Upper lobe of left lung (tissue), 6 donors: ENCODE measurements around the gene SLC9A9. TPM values are rescaled to one million over a fixed set of nuclear protein-coding genes. Genes with fewer than 3 reads are reported as not detected.

ENCODE experiments used
- ATAC-seq, 2 donors: fragments of 200-7000 bp; cut with Tn5 transposase; one replicate each; pipeline ENCODE4 v1.9.1; 2022; ENCODE audit warnings: mild to moderate bottlenecking in 2 of 2, moderate library complexity in 2 of 2; ENCODE audit not compliant: low FRiP score in 2 of 2
- DNase-seq, 2 donors: peaks; one replicate each; pipeline ENCODE4 v3.0.0-alpha.2; 2019 to 2020
- H3K27ac ChIP-seq, 4 donors: fragments of 200-600 bp; sonication (generic); one replicate each; pipeline ENCODE4 v1.5.1; 2016 to 2019
- H3K27me3 ChIP-seq, 4 donors: fragments of 200-600 bp; sonication (generic); one replicate each; pipeline ENCODE4 v1.5.1; 2017 to 2019
- H3K36me3 ChIP-seq, 4 donors: fragments of 200-600 bp; sonication (generic); one replicate each; pipeline ENCODE4 v1.5.1; 2016 to 2019
- H3K4me1 ChIP-seq, 4 donors: fragments of 200-600 bp; sonication (generic); one replicate each; pipeline ENCODE4 v1.5.1; 2018 to 2019
- H3K4me3 ChIP-seq, 4 donors: fragments of 200-600 bp; sonication (generic); one replicate each; pipeline ENCODE4 v1.5.1; 2017 to 2019; ENCODE audit warnings: mild to moderate bottlenecking in 2 of 4, moderate library complexity in 1 of 4
- H3K9me3 ChIP-seq, 4 donors: fragments of 200-600 bp; sonication (generic); one replicate each; pipeline ENCODE4 v1.5.1; 2018 to 2019
- EP300 ChIP-seq, 4 donors: sonication (generic); formaldehyde crosslinking; IDR thresholded peaks; one replicate each; pipeline ENCODE4 v1.5.1; 2017; ENCODE audit warnings: antibody characterized with exemption in 4 of 4, control low read depth in 2 of 4
- POLR2A ChIP-seq, 4 donors: fragments of 450-650 bp; IDR thresholded peaks; one replicate each; pipeline ENCODE4 v1.5.1; 2016 to 2017; ENCODE audit warnings: antibody characterized with exemption in 4 of 4, mild to moderate bottlenecking in 2 of 4
- POLR2AphosphoS5 ChIP-seq, 2 donors: sonication (generic); formaldehyde crosslinking; IDR thresholded peaks; one replicate each; pipeline ENCODE4 v1.5.1; 2017; ENCODE audit warnings: antibody characterized with exemption in 2 of 2
- WGBS, 2 donors: methylation state at CpG; one replicate each; pipeline ENCODE4 v1.1.5; 2017 to 2018; 5-methylcytosine and 5-hydroxymethylcytosine counted together
- total RNA-seq, 6 donors: library from RNA; depleted of rRNA in 4 of 6; stranded (reverse); fragments of >200 nt in 4 of 6; gene quantifications; one replicate each; pipeline versions ENCODE4 v1.1.0 to v1.2.1, GENCODE V29; 2016 to 2021
- TF ChIP-seq, protein P1 (sequence below), 6 experiments: fragments of 450-650 bp in 4 of 6; fragments of 200-600 bp in 2 of 6; sonication (generic) in 2 of 6; IDR thresholded peaks; one replicate each; pipeline ENCODE4 v1.5.1; 2016 to 2019; ENCODE audit warnings: antibody characterized with exemption in 6 of 6
- donor health status: DM: no; HTN: no; CAD: no; lungs with moderate emphysema.
- donor health status: DM: no; HTN: yes; CAD: no; lungs with severe emphysema.

SLC9A9 gene
- total RNA-seq, 6 donors from 2014 or later, result 4.2 to 20.4 (median 8.7) TPM

DNA sequence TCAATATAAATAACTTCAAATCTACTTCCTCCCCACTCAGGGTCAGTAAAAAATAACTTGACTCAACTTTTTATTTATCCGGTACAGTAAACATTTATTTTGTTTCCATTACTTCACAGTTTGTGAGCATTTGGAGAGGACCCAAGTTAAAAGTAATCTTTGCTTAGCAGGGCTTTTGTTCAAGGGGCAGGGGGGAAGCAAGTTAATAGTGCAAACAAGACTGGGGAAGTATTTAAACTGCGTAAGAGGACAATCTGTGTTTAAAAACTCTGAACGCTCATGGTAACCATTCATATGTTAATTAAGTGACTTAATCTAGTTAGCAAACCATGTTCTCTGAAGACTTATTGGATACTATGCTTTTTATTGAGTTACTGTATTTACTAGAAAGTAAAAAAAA lies 346.2 kb downstream of the SLC9A9 start:
- no peaks in the 10 kb centered on the region for H3K36me3 ChIP-seq
- H3K4me1 ChIP-seq, result peaks cover 0 to 4% (median 0%) of the 10 kb centered on the region in 4 donors
- no peak for ATAC-seq
- no peak for TF ChIP-seq POLR2AphosphoS5 (IDR thresholded peaks at IDR 0.05)
- TF ChIP-seq, protein P1, sequence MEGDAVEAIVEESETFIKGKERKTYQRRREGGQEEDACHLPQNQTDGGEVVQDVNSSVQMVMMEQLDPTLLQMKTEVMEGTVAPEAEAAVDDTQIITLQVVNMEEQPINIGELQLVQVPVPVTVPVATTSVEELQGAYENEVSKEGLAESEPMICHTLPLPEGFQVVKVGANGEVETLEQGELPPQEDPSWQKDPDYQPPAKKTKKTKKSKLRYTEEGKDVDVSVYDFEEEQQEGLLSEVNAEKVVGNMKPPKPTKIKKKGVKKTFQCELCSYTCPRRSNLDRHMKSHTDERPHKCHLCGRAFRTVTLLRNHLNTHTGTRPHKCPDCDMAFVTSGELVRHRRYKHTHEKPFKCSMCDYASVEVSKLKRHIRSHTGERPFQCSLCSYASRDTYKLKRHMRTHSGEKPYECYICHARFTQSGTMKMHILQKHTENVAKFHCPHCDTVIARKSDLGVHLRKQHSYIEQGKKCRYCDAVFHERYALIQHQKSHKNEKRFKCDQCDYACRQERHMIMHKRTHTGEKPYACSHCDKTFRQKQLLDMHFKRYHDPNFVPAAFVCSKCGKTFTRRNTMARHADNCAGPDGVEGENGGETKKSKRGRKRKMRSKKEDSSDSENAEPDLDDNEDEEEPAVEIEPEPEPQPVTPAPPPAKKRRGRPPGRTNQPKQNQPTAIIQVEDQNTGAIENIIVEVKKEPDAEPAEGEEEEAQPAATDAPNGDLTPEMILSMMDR (IDR thresholded peaks at IDR 0.05), result no peak
- no peak for TF ChIP-seq EP300 (IDR thresholded peaks at IDR 0.05)
- TF ChIP-seq POLR2A (IDR thresholded peaks at IDR 0.05), result no peak
- H3K27me3 ChIP-seq, result no peaks in the 10 kb centered on the region
- H3K27ac ChIP-seq, result no peak overlapping the region
- H3K9me3 ChIP-seq, result no peaks in the 10 kb centered on the region
- 37 to 39% methylated on average over 3 of the region's 3 CpGs for WGBS, 2 donors
- H3K4me3 ChIP-seq, result no peak overlapping the region
- no peak for DNase-seq

DNA sequence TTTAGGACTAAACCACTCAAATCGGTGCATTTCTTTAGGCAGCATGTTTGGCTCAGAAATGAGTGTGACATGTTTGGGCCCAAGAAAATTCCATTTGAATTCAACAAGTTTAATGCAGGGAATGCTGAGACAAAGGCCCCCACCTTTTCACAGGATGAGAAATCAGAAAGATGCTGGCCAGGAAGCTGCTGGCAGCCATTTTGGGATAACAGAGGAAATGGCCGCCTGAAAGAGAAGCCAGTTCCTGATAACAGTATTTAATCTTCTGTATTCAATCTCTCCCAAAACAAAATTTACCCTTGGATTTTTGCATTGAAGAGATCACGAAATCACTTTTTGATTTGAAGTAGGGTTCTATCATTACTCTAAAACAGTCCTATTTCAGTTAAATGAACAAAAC lies 350.9 kb downstream of the SLC9A9 start:
- H3K36me3 ChIP-seq, result no peaks in the 10 kb centered on the region
- 92 to 98% methylated on average over 3 of the region's 3 CpGs for WGBS, 2 donors
- DNase-seq (no peak), ATAC-seq (no peak)
- H3K9me3 ChIP-seq, result no peaks in the 10 kb centered on the region
- H3K27ac ChIP-seq, result no peak overlapping the region
- no peak for TF ChIP-seq EP300 (IDR thresholded peaks at IDR 0.05)
- TF ChIP-seq, protein P1 (IDR thresholded peaks at IDR 0.05), result no peak
- no peak for TF ChIP-seq POLR2AphosphoS5 (IDR thresholded peaks at IDR 0.05)
- TF ChIP-seq POLR2A (IDR thresholded peaks at IDR 0.05), result no peak
- no peak overlapping the region for H3K4me3 ChIP-seq
- H3K4me1 ChIP-seq, result peaks cover 0 to 4% (median 0%) of the 10 kb centered on the region in 4 donors
- no peaks in the 10 kb centered on the region for H3K27me3 ChIP-seq

DNA sequence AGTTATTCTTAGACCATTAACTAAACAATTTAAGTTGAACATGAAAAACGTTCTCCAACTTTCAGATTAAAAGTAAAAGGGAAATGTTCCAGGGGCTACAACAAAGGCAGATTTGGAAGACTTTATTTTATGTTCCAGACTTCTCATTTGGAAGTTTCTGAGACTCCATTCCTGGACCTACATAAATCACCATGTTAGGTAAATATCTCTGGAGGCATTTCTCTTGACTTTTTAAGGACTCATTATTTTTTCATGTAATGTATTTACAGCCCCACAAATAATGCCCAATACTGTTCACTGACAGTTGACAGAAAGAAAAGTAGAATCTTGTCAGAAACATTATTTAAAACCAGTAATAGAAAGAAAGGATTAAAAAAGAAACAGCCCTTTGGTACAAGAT lies 352.1 kb downstream of the SLC9A9 start:
- no peak for TF ChIP-seq POLR2A (IDR thresholded peaks at IDR 0.05)
- TF ChIP-seq, protein P1 (IDR thresholded peaks at IDR 0.05), result no peak
- no peak for TF ChIP-seq EP300 (IDR thresholded peaks at IDR 0.05)
- no peak for TF ChIP-seq POLR2AphosphoS5 (IDR thresholded peaks at IDR 0.05)
- no peaks in the 10 kb centered on the region for H3K36me3 ChIP-seq
- H3K4me1 ChIP-seq, result no peaks in the 10 kb centered on the region
- H3K9me3 ChIP-seq, result no peaks in the 10 kb centered on the region
- no peak for DNase-seq
- H3K27ac ChIP-seq, result no peak overlapping the region
- H3K4me3 ChIP-seq, result no peak overlapping the region
- WGBS, 2 donors, result 22 to 56% methylated on average over 1 of the region's 1 CpG
- no peaks in the 10 kb centered on the region for H3K27me3 ChIP-seq
- no peak for ATAC-seq

DNA sequence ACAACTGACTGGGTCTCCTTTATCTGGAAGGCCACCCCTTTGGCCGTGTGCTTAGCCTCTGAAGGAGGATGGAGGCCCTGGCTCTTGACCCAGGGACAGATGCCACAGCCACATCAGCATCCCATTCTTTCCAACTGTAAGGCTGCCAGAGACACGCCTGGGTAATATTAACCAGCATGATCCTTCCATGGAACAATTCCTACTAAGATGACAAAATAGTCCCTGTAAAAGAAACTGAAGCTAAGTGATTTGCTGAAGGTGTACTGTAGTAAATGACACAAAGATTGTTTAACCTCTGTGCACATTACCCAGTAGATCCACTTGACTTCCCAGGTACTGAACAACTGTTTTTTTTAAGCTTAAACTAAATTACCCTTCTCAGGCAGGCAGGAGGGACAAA lies 352.7 kb downstream of the SLC9A9 start:
- Histone ChIP-seq H3K4me1 (no peaks in the 10 kb centered on the region), H3K4me3 (no peak overlapping the region), H3K9me3 (no peaks in the 10 kb centered on the region), H3K36me3 (no peaks in the 10 kb centered on the region), H3K27me3 (no peaks in the 10 kb centered on the region), H3K27ac (no peak overlapping the region)
- ATAC-seq, result no peak
- TF ChIP-seq POLR2A (IDR thresholded peaks at IDR 0.05) (no peak), POLR2AphosphoS5 (IDR thresholded peaks at IDR 0.05) (no peak), EP300 (IDR thresholded peaks at IDR 0.05) (no peak)
- TF ChIP-seq, protein P1 (IDR thresholded peaks at IDR 0.05), result no peak
- DNase-seq, result no peak
- 83 to 95% methylated on average over 2 of the region's 2 CpGs for WGBS, 2 donors

DNA sequence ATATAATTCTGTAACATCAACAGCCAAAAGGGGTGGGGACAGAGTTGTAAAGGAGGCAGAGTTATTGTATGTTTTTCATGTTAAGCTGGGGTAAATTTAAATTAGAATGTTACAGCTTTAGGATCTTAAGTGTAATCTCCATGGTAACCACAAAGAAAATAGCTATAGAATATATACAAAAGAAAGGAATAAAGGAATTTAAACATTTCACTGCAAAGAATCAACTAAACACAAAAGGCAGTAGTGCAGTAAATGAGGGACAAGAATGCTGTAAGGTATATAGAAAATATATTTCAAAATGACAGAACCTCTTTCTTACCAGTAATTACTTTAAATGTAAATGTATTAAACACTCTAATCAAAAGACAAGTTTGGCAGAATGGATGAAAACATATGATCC lies 361.7 kb downstream of the SLC9A9 start:
- Histone ChIP-seq H3K27ac (no peak overlapping the region), H3K9me3 (no peaks in the 10 kb centered on the region), H3K27me3 (no peaks in the 10 kb centered on the region), H3K36me3 (no peaks in the 10 kb centered on the region), H3K4me1 (no peaks in the 10 kb centered on the region), H3K4me3 (no peak overlapping the region)
- no peak for DNase-seq
- no peak for ATAC-seq
- TF ChIP-seq, protein P1 (IDR thresholded peaks at IDR 0.05), result no peak
- TF ChIP-seq POLR2AphosphoS5 (IDR thresholded peaks at IDR 0.05), result no peak
- TF ChIP-seq EP300 (IDR thresholded peaks at IDR 0.05), result no peak
- no peak for TF ChIP-seq POLR2A (IDR thresholded peaks at IDR 0.05)
